HG02970 (cell line): ENCODE measurements around the gene FHIT.
"Not testable (repeated sequence)": the region's sequence is repeated elsewhere in the genome, so short reads cannot be mapped to it uniquely, and the experiment has no call there.

ENCODE experiments used
- ATAC-seq: cut with Tn5 transposase; IDR thresholded peaks from one replicate; pipeline ENCODE4 v1.9.1; 2021; ENCODE audit warnings: mild to moderate bottlenecking, moderate library complexity, moderate number of reproducible peaks; ENCODE audit not compliant: unreplicated experiment, low FRiP score

The FHIT gene

GRCh38 chr3:59946401-59946800, 1304.9 kb downstream of the FHIT start:
- ATAC-seq = no peak

GRCh38 chr3:59940718-59941117, 1310.5 kb downstream of the FHIT start:
- no peak for ATAC-seq

DNA sequence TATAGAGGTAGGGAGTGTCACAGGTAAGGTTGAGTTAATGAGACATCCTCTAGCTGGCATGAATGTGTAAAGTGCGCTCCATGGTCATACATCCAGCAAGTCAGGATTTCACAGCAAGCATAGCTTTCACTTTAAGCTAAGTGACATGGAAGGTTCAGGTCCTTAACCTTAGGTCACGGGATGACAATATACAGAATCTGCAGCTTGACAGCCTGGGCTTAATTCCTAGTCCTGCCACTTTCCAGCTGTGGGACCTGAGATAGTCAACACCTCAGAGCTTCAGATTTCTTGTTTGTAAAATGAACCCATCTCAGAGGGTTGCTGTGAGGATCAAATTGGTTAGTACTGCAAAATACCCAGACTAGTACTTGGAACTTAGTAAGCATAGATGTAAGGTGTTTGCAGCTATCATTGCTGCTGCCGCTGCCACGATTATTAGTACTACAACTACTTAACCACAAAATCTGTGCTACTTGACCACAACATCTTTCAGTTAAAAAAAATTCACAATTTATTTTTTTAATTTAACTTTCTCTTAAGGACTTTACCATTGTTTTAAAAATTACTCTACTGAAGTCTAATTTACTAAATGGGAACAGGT, 1311.3 kb downstream of the FHIT start:
- ATAC-seq = no peak

GRCh38 chr3:59938828-59939227, 1312.4 kb downstream of the FHIT start:
- no peak for ATAC-seq

DNA sequence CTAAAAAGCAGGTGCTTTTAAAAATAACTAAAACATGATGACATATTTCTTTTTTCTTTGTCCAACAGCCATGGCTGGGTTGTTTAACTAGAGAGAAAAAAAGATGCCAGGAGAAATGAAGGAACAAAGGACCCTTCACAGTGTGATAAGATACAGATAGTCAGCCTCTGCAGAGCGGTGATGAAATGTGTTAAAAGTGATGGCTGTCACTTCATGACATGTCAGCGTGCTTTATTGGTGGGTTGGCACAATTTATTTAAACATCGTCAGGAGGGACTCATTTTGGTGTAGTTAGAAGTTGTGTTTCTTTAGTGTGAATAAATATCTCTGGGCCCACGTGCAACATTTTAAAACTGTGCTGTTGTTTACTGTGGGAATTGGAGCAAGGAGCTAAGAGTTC, 1314.1 kb downstream of the FHIT start:
- ATAC-seq = no peak

- ATAC-seq = no peak
Observed at GRCh38 chr3:59936472-59936871, 1314.8 kb downstream of the FHIT start.

DNA sequence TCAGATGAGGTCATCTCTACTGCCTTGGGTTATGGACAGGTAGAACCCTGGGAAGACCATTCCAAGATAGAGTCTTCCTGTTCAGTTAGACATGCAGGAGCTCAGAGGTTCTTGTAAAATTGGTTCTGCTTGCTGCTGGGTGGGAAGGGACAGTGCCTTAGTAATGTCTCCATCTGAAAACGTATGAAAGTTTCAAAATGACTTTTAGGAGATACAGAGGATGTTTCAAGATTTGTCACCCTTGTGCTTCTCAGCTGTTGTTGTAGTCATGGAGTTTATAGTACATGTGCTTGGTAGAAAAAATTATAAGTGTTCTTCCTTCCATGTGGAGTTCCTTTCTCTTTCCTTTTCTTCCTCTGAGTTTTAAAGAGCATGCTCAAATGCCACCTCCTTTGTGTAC, 1316.2 kb downstream of the FHIT start:
- peak; percentile 73 for ATAC-seq

- ATAC-seq = not testable (repeated sequence)
Observed at GRCh38 chr3:59934560-59934959, 1316.7 kb downstream of the FHIT start.

- no peak for ATAC-seq
Observed at GRCh38 chr3:59930170-59930569, 1321.1 kb downstream of the FHIT start.

- ATAC-seq = no peak
Observed at GRCh38 chr3:59927056-59927455, 1324.2 kb downstream of the FHIT start.

- ATAC-seq = no peak
Observed at GRCh38 chr3:59925946-59926345, 1325.3 kb downstream of the FHIT start.

DNA sequence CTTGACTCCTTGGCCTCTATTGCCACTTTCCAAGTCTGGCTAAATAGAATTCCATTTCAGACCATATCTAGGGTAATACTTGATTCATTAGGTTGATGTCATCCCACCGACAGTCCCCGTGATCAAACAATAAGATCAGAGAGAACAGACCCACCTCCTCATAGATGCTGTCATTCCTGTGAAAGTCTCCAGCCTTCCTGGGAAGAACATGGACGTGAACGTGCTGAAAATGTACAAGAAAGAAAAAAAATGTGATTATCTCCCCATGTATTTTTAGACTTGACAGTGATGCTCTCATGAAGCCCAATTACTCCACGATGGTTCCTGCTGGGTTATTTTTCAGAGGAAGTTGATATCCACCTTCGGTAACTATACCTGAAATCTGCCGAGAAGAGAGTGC, 1329.1 kb downstream of the FHIT start:
- no peak for ATAC-seq

GRCh38 chr3:59920822-59921221, 1330.4 kb downstream of the FHIT start:
- no peak for ATAC-seq

- no peak for ATAC-seq
Observed at GRCh38 chr3:59919586-59919985, 1331.7 kb downstream of the FHIT start.

- no peak for ATAC-seq
Observed at GRCh38 chr3:59914251-59914650, 1337.0 kb downstream of the FHIT start.

GRCh38 chr3:59913645-59914044, 1337.6 kb downstream of the FHIT start:
- no peak for ATAC-seq

DNA sequence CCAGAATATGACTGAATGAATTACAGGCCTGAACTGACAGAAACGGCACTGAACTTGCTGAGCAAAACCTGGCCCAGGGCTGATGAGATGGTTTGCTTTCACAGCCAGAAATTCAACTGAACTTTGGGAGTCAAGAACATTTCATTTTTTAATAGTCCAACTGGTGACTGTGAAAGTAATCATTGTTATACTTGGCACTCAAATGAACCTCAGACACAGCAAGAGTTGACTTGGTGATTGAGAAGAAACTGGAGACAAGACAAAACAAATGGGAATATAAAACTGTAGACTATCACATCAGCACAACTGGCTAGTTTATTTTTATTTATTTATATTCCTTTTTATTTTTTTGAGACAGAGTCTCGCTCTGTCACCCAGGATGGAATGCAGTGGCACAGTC, 1342.6 kb downstream of the FHIT start:
- no peak for ATAC-seq

DNA sequence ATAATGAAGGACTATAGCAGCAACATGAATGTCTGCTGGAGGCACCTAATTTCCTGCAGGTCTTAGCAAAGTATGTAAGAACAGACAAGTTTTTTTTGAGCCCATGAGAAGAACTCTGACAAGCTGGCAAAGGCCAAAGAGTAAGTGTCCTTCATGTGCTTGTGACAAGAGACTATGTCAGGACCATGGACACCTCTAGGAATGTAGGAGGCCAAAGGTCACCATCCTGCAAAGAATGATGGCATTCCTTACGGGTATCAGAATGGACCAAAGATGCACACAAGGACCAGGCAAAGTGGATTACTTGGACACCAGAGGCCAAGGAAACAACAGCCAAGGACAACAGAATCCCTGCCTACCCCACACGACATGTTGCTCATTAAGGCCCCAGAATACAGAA, 1343.0 kb downstream of the FHIT start:
- no peak for ATAC-seq

DNA sequence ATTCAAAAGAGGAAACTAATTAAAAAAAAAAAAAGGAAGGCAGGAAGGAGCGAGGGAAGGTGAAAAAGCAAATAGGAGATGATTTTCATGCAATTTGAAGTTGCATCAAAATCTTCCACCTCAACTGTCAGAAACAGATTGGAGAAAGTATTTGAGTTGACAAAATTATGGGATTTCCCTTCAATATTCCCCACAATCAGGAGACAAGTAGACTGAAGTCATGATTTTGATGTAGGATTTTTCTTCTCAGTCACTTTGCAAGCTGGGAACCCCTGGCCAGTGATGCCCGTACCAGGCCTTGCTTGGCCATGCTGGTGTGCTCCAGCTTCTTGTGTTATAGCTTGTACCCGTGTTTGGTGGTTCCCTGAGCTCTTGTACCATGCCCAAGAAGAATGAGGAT, 1347.0 kb downstream of the FHIT start:
- ATAC-seq = no peak

GRCh38 chr3:59899061-59899460, 1352.2 kb downstream of the FHIT start:
- ATAC-seq = no peak

GRCh38 chr3:59895972-59896371, 1355.3 kb downstream of the FHIT start:
- ATAC-seq = no peak

GRCh38 chr3:59894425-59895121, 1356.7 kb downstream of the FHIT start:
- no peak for ATAC-seq
